NCI-H1105 (cell line): ENCODE measurements around the gene SUGCT.
"Not testable (repeated sequence)": the region's sequence is repeated elsewhere in the genome, so short reads cannot be mapped to it uniquely, and the experiment has no call there.

Source experiments
- DNase-seq: peaks from one replicate; lab custom pipeline; 2025; lab: John Stamatoyannopoulos, UW

The SUGCT gene

DNA sequence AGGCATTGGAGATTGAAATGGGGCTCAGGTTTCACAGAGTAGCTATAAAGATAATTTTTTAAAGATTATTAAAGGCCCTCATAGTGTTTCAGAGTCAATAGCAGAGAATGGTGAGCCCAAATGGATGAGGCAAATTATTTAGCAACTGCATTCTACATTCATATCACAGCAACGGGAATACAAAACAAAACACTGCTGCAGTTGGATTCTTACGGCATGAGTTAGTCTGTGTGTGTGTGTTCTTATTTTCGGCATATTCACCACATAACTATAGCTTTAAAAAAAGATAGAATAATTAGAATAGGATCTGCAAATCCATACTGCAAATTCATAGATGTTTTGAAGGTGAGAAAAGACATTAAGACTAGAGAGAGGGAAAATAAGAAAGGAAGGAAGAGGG is 66.0 kb downstream of the SUGCT start:
- DNase-seq, result no peak

DNA sequence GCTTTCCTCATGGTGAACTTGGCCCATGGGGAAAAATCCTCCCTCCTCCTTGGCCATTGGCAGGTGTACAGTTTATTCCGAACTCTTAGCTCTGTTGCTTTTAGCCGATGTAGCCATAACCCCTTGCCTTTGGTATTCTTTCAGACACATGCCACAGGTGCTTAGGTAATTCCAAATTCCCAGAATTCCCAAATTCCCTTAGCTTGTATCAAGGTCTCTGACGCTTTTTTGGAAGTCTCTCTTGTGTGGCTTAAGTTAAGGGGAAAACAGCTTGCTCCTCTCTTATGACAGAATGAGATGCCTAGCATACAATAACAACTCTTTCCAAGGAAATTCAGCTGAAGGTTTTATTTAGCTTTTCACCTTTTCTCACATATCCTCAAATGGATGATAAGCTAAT is 68.0 kb downstream of the SUGCT start:
- no peak for DNase-seq

GRCh38 chr7:40204581-40204980 is 69.8 kb downstream of the SUGCT start:
- DNase-seq, result no peak

DNA sequence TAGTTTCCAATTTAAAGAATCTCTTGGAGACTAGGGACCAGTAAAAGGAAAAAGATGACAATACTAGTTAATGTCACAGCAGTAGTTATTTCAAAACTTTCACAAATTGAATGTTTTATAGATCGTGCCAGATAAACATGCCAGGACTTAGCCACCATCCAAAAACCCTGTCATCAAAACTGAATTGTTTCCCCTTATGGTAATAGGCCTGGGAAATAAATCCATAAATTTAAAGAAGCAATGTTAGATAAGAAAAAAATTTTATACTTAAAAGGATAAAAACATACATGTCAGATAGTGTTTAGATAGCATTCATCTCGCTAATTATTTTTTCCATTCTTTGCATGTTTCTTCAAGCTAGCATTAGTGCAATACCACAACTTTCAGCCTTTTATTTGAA is 71.2 kb downstream of the SUGCT start:
- DNase-seq, result no peak

GRCh38 chr7:40211276-40212003 is 76.6 kb downstream of the SUGCT start:
- DNase-seq, result no peak

- DNase-seq, result no peak
These were observed 78.5 kb downstream of the SUGCT start for GRCh38 chr7:40213291-40213690.

GRCh38 chr7:40213856-40214255 is 79.1 kb downstream of the SUGCT start:
- no peak for DNase-seq

DNA sequence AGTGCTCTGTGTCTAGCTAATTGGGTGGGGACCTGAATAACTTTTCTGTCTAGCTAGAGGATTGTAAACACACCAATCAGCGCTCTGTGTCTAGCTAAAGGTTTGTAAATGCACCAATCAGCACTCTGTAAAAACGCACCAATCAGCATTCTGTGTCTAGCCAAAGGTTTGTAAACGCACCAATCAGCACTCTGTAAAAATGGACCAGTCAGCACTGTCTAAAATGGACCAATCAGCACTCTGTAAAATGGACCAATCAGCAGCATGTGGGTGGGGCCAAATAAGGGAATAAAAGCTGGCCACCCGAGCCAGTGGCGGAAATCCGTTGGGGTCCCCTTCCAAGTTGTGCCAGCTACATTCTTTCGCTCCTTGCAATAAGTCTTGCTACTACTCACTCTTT is 83.8 kb downstream of the SUGCT start:
- not testable (repeated sequence) for DNase-seq

GRCh38 chr7:40219917-40220316 is 85.1 kb downstream of the SUGCT start:
- DNase-seq, result no peak

- no peak for DNase-seq
These were observed 85.7 kb downstream of the SUGCT start for GRCh38 chr7:40220421-40220911.

GRCh38 chr7:40221836-40222235 is 87.0 kb downstream of the SUGCT start:
- DNase-seq, result no peak

DNA sequence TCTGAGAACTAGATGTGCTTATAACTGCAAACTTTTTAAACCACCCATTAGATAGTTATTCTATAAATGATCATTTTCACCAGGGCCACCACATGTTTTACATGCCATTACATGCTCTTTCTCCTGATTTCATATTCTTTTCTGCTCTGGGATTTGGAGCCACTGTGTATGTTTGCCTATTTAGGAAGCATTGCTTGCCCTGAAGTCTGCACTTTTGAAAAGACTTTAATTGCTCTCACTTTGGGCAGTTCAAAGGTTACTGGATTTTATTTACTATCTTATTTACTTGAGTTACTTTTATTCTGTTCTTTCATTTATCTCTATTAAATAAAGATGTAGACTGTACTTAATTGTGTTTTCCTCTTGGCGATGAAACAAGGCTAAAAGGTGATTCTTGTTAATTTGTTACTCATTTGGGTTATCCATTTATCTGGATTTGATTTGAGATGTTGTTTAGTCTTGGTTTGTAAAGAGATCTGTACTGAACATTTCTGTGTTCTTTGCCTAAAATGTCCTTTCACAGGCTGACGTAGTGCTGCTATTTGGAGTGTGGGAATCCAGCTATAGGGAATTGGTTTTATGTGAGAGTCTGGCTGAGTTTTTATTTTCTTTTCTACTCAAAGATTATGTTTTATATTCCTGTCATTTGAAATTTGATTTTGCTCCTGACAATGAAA is 88.8 kb downstream of the SUGCT start:
- DNase-seq, result no peak

DNA sequence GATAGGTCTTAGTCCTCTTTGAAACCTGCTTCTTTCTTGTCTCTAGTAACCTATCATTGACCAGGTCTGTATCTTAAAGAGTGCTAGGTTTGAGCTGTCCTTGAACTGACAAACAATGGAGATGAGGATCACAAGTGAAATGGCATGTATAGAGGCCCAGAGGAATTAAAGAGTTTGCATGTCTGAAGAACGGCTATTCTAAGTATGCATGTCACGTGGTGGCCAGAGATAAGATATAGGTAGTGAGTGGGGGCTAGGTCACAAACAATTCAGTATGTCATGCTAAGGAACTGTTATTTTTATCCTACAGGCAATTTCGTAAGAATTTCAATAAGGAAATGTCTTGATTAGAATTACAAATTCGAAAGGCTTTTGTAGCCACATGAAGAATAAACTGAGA is 95.3 kb downstream of the SUGCT start:
- no peak for DNase-seq

DNA sequence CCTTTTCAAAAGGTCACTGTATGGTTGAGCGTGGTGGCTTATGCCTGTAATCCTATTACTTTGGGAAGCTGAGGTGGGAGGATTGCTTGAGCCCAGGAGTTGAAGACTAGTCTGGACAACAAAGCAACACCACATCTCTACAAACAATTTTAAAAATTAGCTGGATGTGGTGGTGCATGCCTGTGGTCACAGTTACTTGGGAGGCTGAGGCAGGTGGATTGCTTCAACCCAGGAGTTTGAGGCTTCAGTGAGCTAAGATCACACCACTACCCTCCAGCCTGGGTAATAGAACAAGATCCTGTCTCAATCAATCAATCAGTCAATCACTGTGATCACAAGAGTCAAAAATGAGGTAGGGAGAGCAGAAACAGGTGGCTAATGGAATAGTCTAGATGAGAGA is 97.0 kb downstream of the SUGCT start:
- no peak for DNase-seq

DNA sequence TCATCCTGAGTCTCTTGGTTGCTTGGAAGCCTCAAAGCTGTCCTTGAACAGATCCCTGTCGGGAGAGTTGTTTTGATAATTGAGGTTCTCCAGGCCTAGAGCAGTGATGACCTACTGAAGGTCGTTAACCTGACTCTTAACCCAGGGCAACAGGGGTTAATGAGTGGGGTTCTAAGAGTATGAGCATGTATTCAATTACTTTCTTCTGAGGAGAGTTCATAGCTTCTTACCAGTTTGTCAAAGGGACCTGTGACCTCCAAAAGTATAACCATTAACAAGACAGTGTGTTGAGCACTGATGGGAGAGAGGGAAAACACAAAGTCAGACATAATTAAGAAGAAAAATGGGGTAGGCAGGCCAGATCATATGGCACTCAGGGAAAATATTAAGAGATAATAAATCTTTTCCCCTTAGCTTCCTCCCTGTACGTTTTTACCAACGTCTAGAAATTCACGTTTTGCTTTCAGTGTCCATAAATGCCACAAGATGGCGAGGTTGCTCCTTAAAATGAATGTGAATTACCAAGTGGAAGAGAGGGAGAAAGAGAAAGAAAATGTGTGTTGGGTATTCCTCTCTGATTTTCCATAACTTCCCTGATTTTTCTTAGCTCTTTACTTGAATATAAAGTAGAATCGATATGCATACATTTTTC is 97.6 kb downstream of the SUGCT start:
- DNase-seq, result peak; percentile 29

- no peak for DNase-seq
These were observed 99.2 kb downstream of the SUGCT start for GRCh38 chr7:40234046-40234445.

DNA sequence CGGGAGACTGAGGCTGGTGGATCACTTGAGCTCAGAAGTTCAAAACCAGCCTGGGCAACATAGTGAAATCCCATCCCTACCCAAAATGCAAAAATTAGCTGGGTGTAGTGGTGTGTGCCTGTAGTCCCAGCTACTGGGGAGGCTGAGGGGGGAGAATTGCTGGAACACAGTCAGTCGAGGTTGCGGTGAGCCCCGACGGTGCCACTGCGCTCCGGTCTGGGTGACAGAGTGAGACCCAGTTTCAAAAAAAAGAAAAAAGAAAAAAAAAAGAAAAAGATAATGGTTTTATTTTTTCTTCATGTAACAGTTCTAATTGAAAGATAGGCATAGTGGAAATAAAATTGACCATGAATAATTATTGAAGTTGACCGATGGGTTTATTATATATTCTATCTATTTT is 99.9 kb downstream of the SUGCT start:
- no peak for DNase-seq

GRCh38 chr7:40237731-40238130 is 102.9 kb downstream of the SUGCT start:
- DNase-seq, result no peak

GRCh38 chr7:40239755-40240303 is 105.0 kb downstream of the SUGCT start:
- no peak for DNase-seq

GRCh38 chr7:40243076-40243475 is 108.3 kb downstream of the SUGCT start:
- no peak for DNase-seq

- no peak for DNase-seq
These were observed 109.4 kb downstream of the SUGCT start for GRCh38 chr7:40244226-40244625.

DNA sequence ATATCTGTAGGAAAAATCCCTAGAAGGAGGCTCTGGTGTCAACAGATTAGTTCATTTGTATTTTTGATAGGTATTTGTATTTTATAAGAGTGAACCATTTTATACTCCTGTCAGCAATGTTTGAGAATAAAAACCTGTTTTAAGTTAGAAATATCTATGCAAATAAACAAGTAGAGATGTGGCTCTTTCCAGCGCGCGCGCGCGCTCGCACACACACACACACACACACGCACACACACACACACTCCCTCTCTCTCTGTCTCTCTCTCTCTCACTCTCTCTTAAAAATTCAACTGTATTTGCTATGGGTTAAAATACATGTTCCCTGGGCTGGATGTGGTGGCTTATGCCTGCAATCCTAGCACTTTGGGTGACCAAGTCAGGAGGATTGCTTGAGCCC is 113.9 kb downstream of the SUGCT start:
- DNase-seq, result no peak

DNA sequence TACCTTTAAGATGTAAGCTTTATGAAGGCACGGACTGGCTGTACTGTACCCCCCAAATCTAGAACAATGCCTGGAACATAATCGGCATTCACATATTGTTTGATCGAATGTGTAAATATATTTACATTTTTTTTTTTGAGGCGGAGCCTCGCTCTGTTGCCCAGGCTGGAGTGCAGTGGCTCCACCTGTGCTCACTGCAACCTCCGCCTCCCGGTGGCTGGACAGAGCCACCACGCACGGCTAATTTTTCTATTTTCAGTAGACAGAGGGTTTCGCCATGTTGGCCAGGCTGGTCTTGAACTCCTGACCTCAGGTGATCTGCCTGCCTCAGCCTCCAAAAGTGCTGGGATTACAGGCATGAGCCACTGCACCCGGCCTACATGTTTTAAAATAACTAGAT is 118.6 kb downstream of the SUGCT start:
- DNase-seq, result not testable (repeated sequence)
